IPS-20b (cell line): ENCODE measurements around the gene SLX1B.
"Not testable (repeated sequence)": the region's sequence is repeated elsewhere in the genome, so short reads cannot be mapped to it uniquely, and the experiment has no call there.

Experiments
- H3K27ac ChIP-seq: one replicate; pipeline ENCODE4 v1.5.1; 2013; ENCODE audit warnings: low read length
- H3K27me3 ChIP-seq: 2 replicates; pipeline ENCODE4 v1.6.1; 2013; ENCODE audit warnings: mild to moderate bottlenecking, low read length, inconsistent platforms; ENCODE audit not compliant: insufficient read depth
- H3K36me3 ChIP-seq: 2 replicates; pipeline ENCODE4 v1.6.1; 2013; ENCODE audit warnings: low read depth, mild to moderate bottlenecking, inconsistent platforms, low read length, moderate library complexity; ENCODE audit not compliant: insufficient read depth
- H3K4me1 ChIP-seq: 2 replicates; pipeline ENCODE4 v1.6.1; 2013; ENCODE audit warnings: mild to moderate bottlenecking, control low read depth, inconsistent platforms, low read length, moderate library complexity; ENCODE audit not compliant: insufficient read depth
- H3K4me3 ChIP-seq: 2 replicates; pipeline ENCODE4 v1.5.1; 2013; ENCODE audit warnings: mild to moderate bottlenecking, low read length, inconsistent platforms
- H3K9ac ChIP-seq: 2 replicates; pipeline ENCODE4 v1.6.1; 2013; ENCODE audit warnings: low read depth, mild to moderate bottlenecking, inconsistent platforms, low read length, moderate library complexity
- H3K9me3 ChIP-seq: 2 replicates; pipeline ENCODE4 v1.6.1; 2013; ENCODE audit warnings: mild to moderate bottlenecking, low read depth, low read length, inconsistent platforms; ENCODE audit not compliant: insufficient read depth

The SLX1B gene

GRCh38 chr16:29467654-29468366 is 13.5 kb downstream of the SLX1B start:
- not testable (repeated sequence) for H3K4me1 ChIP-seq, H3K27me3 ChIP-seq, H3K27ac ChIP-seq, H3K9ac ChIP-seq, H3K4me3 ChIP-seq, H3K36me3 ChIP-seq, H3K9me3 ChIP-seq

GRCh38 chr16:29469660-29470059 is 15.3 kb downstream of the SLX1B start:
- H3K36me3 ChIP-seq, H3K9ac ChIP-seq, H3K4me1 ChIP-seq, H3K4me3 ChIP-seq, H3K27me3 ChIP-seq, H3K27ac ChIP-seq, H3K9me3 ChIP-seq: not testable (repeated sequence)

- not testable (repeated sequence) for H3K9me3 ChIP-seq, H3K27me3 ChIP-seq, H3K4me3 ChIP-seq, H3K9ac ChIP-seq, H3K36me3 ChIP-seq, H3K4me1 ChIP-seq, H3K27ac ChIP-seq
These were observed 17.7 kb downstream of the SLX1B start for GRCh38 chr16:29472065-29472464.

- H3K9ac ChIP-seq, H3K36me3 ChIP-seq, H3K4me3 ChIP-seq, H3K27ac ChIP-seq, H3K27me3 ChIP-seq, H3K4me1 ChIP-seq, H3K9me3 ChIP-seq: not testable (repeated sequence)
These were observed 27.9 kb downstream of the SLX1B start for GRCh38 chr16:29482276-29482675.

GRCh38 chr16:29506308-29506707 is 52.0 kb downstream of the SLX1B start, which contains the start of gene NPIPB12:
TSS of gene NPIPB12 (minus strand) at chr16:29506408.
- not testable (repeated sequence) for H3K27ac ChIP-seq, H3K36me3 ChIP-seq, H3K9me3 ChIP-seq, H3K27me3 ChIP-seq, H3K9ac ChIP-seq, H3K4me3 ChIP-seq, H3K4me1 ChIP-seq
